WERI-Rb-1 (cell line): ENCODE measurements around the gene RAB40B.

ENCODE experiments used
- DNase-seq: peaks from one replicate; pipeline ENCODE4 v3.0.0-alpha.2; 2020
- H3K27ac ChIP-seq: fragments of 250-450 bp; sonication (Bioruptor Pico); 2 replicates; pipeline ENCODE4 v1.5.1; 2020; ENCODE audit warnings: mild to moderate bottlenecking, moderate library complexity
- H3K27me3 ChIP-seq: fragments of 250-450 bp; sonication (Bioruptor Pico); 2 replicates; pipeline ENCODE4 v1.5.1; 2021; ENCODE audit warnings: mild to moderate bottlenecking, low read depth, moderate library complexity; ENCODE audit not compliant: insufficient read depth, severe bottlenecking
- H3K36me3 ChIP-seq: fragments of 250-450 bp; sonication (Bioruptor Pico); 2 replicates; pipeline ENCODE4 v1.5.1; 2020; ENCODE audit warnings: mild to moderate bottlenecking, moderate library complexity
- H3K4me3 ChIP-seq: 2 replicates; pipeline ENCODE4 v1.5.1; 2011; ENCODE audit warnings: low read depth, mild to moderate bottlenecking, control low read depth, low read length
- H3K9me3 ChIP-seq: fragments of 250-450 bp; sonication (Bioruptor Pico); 2 replicates; pipeline ENCODE4 v1.5.1; 2021; ENCODE audit warnings: mild to moderate bottlenecking, moderate library complexity; ENCODE audit not compliant: severe bottlenecking
- CTCF ChIP-seq: IDR thresholded peaks from 2 replicates; pipeline ENCODE4 v1.5.1; 2011; ENCODE audit warnings: low read depth, mild to moderate bottlenecking, control low read depth, inconsistent platforms, low read length

RAB40B gene

DNA sequence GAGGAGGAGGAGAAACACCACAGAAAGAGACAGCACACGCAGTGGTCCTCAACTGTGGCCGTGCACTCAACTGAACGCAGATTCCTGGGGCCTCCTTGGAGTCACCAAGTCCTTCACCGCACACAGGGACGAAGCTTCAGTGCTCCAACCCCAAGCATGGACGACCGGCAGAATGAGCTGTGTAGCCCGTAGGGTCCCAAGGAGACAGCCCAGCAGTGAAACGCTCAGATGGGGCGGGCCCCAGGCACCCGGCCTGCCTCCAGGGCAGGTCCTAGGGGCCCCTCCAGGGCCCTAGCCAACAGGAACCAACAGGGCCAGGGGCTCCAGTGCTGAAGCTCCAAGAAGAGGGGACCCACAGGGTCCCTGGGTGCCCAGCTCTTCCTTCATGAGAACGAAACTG, 13.2 kb downstream of the RAB40B start:
- H3K36me3 ChIP-seq: peaks cover 6% of the 10 kb centered on the region
- no peak for TF ChIP-seq CTCF
- H3K9me3 ChIP-seq: peaks cover 10% of the 10 kb centered on the region
- H3K27me3 ChIP-seq: no peaks in the 10 kb centered on the region
- H3K4me3 ChIP-seq: no peak overlapping the region
- DNase-seq: no peak
- H3K27ac ChIP-seq: no peak overlapping the region

DNA sequence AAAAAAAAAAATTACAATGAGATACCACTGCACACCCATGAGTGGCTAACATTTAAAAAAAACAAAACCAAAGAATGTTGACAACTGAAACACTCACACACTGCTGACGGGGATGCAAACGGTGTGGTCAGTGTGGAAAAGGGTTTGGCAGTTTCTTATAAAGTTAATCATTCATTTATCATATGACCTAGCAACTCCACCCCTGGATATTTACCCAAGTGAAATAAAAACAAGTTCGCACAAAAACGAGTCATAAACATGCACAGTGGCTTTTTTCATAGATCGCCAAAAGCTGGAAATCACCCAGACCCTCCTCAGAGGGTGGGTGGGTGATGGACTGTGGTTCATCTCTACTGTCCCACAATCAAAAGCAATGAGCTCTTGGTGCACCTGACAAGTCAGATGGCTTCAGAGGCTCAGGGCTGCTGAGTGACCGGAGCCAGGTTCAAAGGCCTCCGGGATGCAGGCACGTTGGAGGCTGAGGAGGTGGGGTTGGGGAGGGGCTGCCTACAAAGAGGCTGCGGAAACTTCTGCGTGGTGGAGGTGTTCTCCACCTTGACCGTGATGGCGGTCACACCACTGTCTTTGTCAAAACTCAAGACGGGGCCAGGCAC, 14.2 kb downstream of the RAB40B start:
- no peak for TF ChIP-seq CTCF
- no peak for DNase-seq
- H3K27me3 ChIP-seq: no peaks in the 10 kb centered on the region
- peaks cover 6% of the 10 kb centered on the region for H3K36me3 ChIP-seq
- no peak overlapping the region for H3K4me3 ChIP-seq
- no peak overlapping the region for H3K27ac ChIP-seq
- peaks cover 10% of the 10 kb centered on the region for H3K9me3 ChIP-seq

- no peak for TF ChIP-seq CTCF
- Histone ChIP-seq H3K27me3 (no peaks in the 10 kb centered on the region), H3K36me3 (peaks cover 6% of the 10 kb centered on the region), H3K27ac (no peak overlapping the region), H3K4me3 (no peak overlapping the region), H3K9me3 (peaks cover 10% of the 10 kb centered on the region)
- no peak for DNase-seq
Observed at GRCh38 chr17:82683534-82683933, 15.0 kb downstream of the RAB40B start.

DNA sequence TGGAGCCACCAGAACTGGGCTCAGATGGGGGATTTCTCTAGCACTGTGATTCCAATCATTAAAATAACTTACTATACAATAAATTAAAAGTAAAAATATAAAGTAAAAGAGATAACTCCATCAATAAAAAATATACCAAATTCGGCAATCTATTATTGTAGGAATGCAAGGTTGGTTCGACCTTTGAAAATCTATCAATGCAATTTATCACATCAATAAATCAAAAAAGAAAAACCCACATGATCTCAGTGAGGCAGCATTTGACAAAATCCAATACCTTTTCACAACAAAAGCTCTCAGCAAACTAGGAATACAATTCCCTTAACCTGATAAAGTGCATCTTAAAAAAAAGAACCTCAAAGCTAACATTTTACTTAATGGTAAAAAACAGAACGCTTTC, 17.0 kb downstream of the RAB40B start:
- TF ChIP-seq CTCF: no peak
- H3K36me3 ChIP-seq: peaks cover 6% of the 10 kb centered on the region
- DNase-seq: no peak

GRCh38 chr17:82679586-82680465, 18.7 kb downstream of the RAB40B start:
- peaks cover 6% of the 10 kb centered on the region for H3K36me3 ChIP-seq
- peak; percentile 61 for TF ChIP-seq CTCF
- H3K9me3 ChIP-seq: peaks cover 10% of the 10 kb centered on the region
- no peak overlapping the region for H3K27ac ChIP-seq
- no peak for DNase-seq
- no peak overlapping the region for H3K4me3 ChIP-seq
- no peaks in the 10 kb centered on the region for H3K27me3 ChIP-seq

More for the DNA sequence above, 17.0 kb downstream of the RAB40B start:
- Histone ChIP-seq H3K4me3 (no peak overlapping the region), H3K27me3 (no peaks in the 10 kb centered on the region), H3K9me3 (peaks cover 10% of the 10 kb centered on the region), H3K27ac (no peak overlapping the region)
